Measurements from ENCODE around the gene USP17L18. TPM values are rescaled to one million over a fixed set of nuclear protein-coding genes. Genes with fewer than 3 reads are reported as not detected.
A peak's percentile ranks its signal among the peaks of the same experiment; 100 is the strongest.
"Not testable (repeated sequence)": the region's sequence is repeated elsewhere in the genome, so short reads cannot be mapped to it uniquely, and the experiment has no call there.

Gene USP17L18
- total RNA-seq, result not detected

DNA sequence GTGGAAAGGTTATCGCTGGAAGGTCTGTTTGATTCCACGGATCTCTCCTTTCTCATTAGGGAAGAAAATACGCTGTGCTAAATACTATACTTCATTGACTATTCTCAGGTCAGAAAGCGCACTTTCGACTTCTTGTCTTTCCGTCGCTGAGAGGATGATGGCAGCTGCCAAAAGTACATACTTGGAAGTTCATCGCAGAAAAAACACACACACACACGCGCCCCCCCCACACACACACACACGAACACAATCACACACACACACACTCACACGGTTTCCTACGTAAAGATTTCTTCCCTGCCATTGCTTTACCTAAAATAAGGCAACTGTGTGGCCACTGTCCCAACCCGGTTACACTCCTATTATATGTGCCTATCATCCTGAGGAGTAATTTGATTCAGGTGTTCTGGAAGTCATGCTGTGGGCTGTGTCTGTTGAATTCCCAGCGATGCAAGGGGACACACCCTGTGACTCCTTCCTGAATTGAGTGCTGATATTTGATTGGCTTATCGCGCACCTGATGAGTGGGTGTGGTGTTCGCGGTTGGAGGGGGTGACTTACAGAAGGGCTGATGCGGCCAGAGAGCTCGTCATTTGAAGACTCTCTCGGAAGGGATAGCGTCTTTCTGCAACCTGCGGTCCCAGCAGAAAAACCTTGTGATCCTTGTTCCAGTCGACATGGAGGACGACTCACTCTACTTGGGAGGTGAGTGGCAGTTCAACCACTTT lies at the start of gene USP17L18:
USP17L18 (plus strand) TSS at position 678 of the 728 bp plus-strand sequence; CDS start at position 678, 0 bp downstream.
- intact Hi-C loops (cut with DNase I); ATAC-seq: not testable (repeated sequence)
- peak; percentile 64 for DNase-seq (ENCODE audit: low spot score)

DNA sequence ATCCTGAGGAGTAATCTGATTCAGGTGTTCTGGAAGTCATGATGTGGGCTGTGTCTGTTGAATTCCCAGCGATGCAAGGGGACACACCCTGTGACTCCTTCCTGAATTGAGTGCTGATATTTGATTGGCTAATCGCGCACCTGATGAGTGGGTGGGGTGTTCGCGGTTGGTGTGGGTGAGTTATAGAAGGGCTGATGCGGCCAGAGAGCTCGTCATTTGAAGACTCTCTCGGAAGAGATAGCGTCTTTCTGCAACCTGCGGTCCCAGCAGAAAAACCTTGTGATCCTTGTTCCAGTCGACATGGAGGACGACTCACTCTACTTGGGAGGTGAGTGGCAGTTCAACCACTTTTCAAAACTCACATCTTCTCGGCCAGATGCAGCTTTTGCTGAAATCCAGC lies 38.1 kb upstream of the USP17L18 start, which contains the start of gene USP17L10:
USP17L10 (plus strand) TSS at position 301 of the 400 bp plus-strand sequence; CDS start at position 301, 0 bp downstream.
- DNase-seq (ENCODE audit: low spot score); intact Hi-C loops (cut with DNase I); ATAC-seq: not testable (repeated sequence)

- DNase-seq (ENCODE audit: low spot score); ATAC-seq; intact Hi-C loops (cut with DNase I): not testable (repeated sequence)
Measured at GRCh38 chr4:9214701-9215100, 33.7 kb upstream of the USP17L18 start.

GRCh38 chr4:9215105-9215504 lies 33.3 kb upstream of the USP17L18 start, which contains the start of gene USP17L11:
USP17L11 (plus strand) TSS chr4:9215405; CDS start chr4:9215405, 0 bp downstream.
- DNase-seq (ENCODE audit: low spot score); ATAC-seq; intact Hi-C loops (cut with DNase I): not testable (repeated sequence)

GRCh38 chr4:9219852-9220251 lies 28.6 kb upstream of the USP17L18 start, which contains the start of gene USP17L12:
USP17L12 (plus strand) TSS chr4:9220152; CDS start chr4:9220152, 0 bp downstream.
- ATAC-seq; DNase-seq (ENCODE audit: low spot score); intact Hi-C loops (cut with DNase I): not testable (repeated sequence)

GRCh38 chr4:9224596-9224995 lies 23.8 kb upstream of the USP17L18 start, which contains the start of gene USP17L13:
USP17L13 (plus strand) TSS chr4:9224896; CDS start chr4:9224896, 0 bp downstream.
- intact Hi-C loops (cut with DNase I); DNase-seq (ENCODE audit: low spot score); ATAC-seq: not testable (repeated sequence)

- ATAC-seq; intact Hi-C loops (cut with DNase I): not testable (repeated sequence)
- DNase-seq (ENCODE audit: low spot score), result peak; percentile 51
Measured at GRCh38 chr4:9230249-9230648, 18.2 kb upstream of the USP17L18 start.

GRCh38 chr4:9234085-9234484 lies 14.3 kb upstream of the USP17L18 start, which contains the start of gene USP17L15:
USP17L15 (plus strand) TSS chr4:9234385; CDS start chr4:9234385, 0 bp downstream.
- intact Hi-C loops (cut with DNase I); DNase-seq (ENCODE audit: low spot score); ATAC-seq: not testable (repeated sequence)

DNA sequence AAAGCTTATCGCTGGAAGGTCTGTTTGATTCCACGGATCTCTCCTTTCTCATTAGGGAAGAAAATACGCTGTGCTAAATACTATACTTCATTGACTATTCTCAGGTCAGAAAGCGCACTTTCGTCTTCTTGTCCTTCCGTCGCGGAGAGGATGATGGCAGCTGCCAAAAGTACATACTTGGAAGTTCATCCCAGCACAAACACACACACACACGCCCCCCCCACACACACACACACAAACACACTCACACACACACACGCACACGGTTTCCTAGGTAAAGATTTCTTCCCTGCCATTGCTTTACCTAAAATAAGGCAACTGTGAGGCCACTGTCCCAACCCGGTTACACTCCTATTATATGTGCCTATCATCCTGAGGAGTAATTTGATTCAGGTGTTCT lies 10.0 kb upstream of the USP17L18 start:
- intact Hi-C loops (cut with DNase I); ATAC-seq: not testable (repeated sequence)
- peak; percentile 39 for DNase-seq (ENCODE audit: low spot score)

GRCh38 chr4:9243579-9243978 lies 4.9 kb upstream of the USP17L18 start, which contains the start of gene USP17L17:
USP17L17 (plus strand) TSS chr4:9243879; CDS start chr4:9243879, 0 bp downstream.
- intact Hi-C loops (cut with DNase I); ATAC-seq; DNase-seq (ENCODE audit: low spot score): not testable (repeated sequence)

DNA sequence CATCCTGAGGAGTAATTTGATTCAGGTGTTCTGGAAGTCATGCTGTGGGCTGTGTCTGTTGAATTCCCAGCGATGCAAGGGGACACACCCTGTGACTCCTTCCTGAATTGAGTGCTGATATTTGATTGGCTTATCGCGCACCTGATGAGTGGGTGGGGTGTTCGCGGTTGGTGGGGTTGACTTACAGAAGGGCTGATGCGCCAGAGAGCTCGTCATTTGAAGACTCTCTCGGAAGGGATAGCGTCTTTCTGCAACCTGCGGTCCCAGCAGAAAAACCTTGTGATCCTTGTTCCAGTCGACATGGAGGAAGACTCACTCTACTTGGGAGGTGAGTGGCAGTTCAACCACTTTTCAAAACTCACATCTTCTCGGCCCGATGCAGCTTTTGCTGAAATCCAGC lies 4.6 kb downstream of the USP17L18 start, which contains the start of gene USP17L19:
USP17L19 (plus strand) TSS at position 301 of the 400 bp plus-strand sequence; CDS start at position 301, 0 bp downstream.
- DNase-seq (ENCODE audit: low spot score); intact Hi-C loops (cut with DNase I); ATAC-seq: not testable (repeated sequence)

GRCh38 chr4:9257824-9258223 lies 9.4 kb downstream of the USP17L18 start, which contains the start of gene USP17L20:
USP17L20 (plus strand) TSS chr4:9258124; CDS start chr4:9258124, 0 bp downstream.
- ATAC-seq; DNase-seq (ENCODE audit: low spot score); intact Hi-C loops (cut with DNase I): not testable (repeated sequence)

DNA sequence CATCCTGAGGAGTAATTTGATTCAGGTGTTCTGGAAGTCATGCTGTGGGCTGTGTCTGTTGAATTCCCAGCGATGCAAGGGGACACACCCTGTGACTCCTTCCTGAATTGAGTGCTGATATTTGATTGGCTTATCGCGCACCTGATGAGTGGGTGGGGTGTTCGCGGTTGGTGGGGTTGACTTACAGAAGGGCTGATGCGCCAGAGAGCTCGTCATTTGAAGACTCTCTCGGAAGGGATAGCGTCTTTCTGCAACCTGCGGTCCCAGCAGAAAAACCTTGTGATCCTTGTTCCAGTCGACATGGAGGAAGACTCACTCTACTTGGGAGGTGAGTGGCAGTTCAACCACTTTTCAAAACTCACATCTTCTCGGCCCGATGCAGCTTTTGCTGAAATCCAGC lies 14.1 kb downstream of the USP17L18 start, which contains the start of gene USP17L21:
USP17L21 (plus strand) TSS at position 301 of the 400 bp plus-strand sequence; CDS start at position 301, 0 bp downstream.
- DNase-seq (ENCODE audit: low spot score); ATAC-seq; intact Hi-C loops (cut with DNase I): not testable (repeated sequence)

GRCh38 chr4:9267319-9267718 lies 18.9 kb downstream of the USP17L18 start, which contains the start of gene USP17L22:
USP17L22 (plus strand) TSS chr4:9267619; CDS start chr4:9267619, 0 bp downstream.
- ATAC-seq; DNase-seq (ENCODE audit: low spot score); intact Hi-C loops (cut with DNase I): not testable (repeated sequence)

GRCh38 chr4:9271719-9272118 lies 23.3 kb downstream of the USP17L18 start:
- ATAC-seq; intact Hi-C loops (cut with DNase I): not testable (repeated sequence)
- DNase-seq (ENCODE audit: low spot score), result peak; percentile 84

Data from sciatic nerve (tissue), 2 donors.